Measurements from ENCODE around the gene FOXE1.

- TF ChIP-seq CTCF (IDR thresholded peaks at IDR 0.05) (no peak), POLR2A (IDR thresholded peaks at IDR 0.05) (no peak)
These were observed at the start of gene FOXE1 for GRCh38 chr9:97853056-97853843.
